ENCODE data around the gene SUPT5H. TPM values are rescaled to one million over a fixed set of nuclear protein-coding genes. Genes with fewer than 3 reads are reported as not detected.

The SUPT5H gene
- total and polyA plus RNA-seq, 2 of the 13 experiments (the other 11 are each of a cell fraction or from before 2014, with no cell fraction given): 48.2 to 51.7 TPM

DNA sequence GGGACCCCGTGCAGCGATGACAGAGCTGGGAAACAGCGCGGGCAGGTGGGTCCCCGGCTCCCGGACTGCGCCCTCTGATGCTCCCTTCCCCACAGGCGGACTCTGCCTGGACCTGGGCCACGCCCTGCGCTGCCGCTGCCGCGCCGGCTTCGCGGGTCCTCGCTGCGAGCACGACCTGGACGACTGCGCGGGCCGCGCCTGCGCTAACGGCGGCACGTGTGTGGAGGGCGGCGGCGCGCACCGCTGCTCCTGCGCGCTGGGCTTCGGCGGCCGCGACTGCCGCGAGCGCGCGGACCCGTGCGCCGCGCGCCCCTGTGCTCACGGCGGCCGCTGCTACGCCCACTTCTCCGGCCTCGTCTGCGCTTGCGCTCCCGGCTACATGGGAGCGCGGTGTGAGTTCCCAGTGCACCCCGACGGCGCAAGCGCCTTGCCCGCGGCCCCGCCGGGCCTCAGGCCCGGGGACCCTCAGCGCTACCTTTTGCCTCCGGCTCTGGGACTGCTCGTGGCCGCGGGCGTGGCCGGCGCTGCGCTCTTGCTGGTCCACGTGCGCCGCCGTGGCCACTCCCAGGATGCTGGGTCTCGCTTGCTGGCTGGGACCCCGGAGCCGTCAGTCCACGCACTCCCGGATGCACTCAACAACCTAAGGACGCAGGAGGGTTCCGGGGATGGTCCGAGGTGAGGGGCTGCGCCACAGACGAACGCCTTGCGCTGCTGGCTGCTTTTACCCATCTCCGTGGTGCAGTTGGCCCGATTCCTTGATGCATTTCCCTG, 61.7 kb downstream of the SUPT5H start (continued):
- TF ChIP-seq ZBTB14 (CRISPR knock-in tag; IDR thresholded peaks at IDR 0.05) (peak; percentile 95), ZNF75D (CRISPR knock-in tag; IDR thresholded peaks at IDR 0.05; ENCODE audit: borderline replicate concordance) (no peak), REPIN1 (CRISPR knock-in tag; IDR thresholded peaks at IDR 0.05; ENCODE audit: borderline replicate concordance, low read depth) (peak; percentile 85), ZNF709 (CRISPR knock-in tag; IDR thresholded peaks at IDR 0.05) (peak; percentile 84; the same call in 1 of the 2 replicates), ZNF562 (CRISPR knock-in tag; IDR thresholded peaks at IDR 0.05; ENCODE audit: borderline replicate concordance) (peak; percentile 92), ZNF546 (CRISPR knock-in tag; conservative IDR thresholded peaks at IDR 0.05) (peak; percentile 91; the same call in 1 of the 2 replicates), ZNF687 (CRISPR knock-in tag; IDR thresholded peaks at IDR 0.05) (peak; percentile 96), ZNF564 (CRISPR knock-in tag; IDR thresholded peaks at IDR 0.05) (peak; percentile 90; the same call in 1 of the 2 replicates), PHF8 (CRISPR knock-in tag; IDR thresholded peaks at IDR 0.05) (peak; percentile 48), ERF (CRISPR knock-in tag; IDR thresholded peaks at IDR 0.05) (peak; percentile 86), RERE (CRISPR knock-in tag; IDR thresholded peaks at IDR 0.05; ENCODE audit: low read depth) (no peak; the same call in 1 of the 2 replicates), ZNF782 (CRISPR knock-in tag; IDR thresholded peaks at IDR 0.05; ENCODE audit: borderline replicate concordance) (peak; percentile 84; the same call in 1 of the 2 replicates), IRF2 (CRISPR knock-in tag; IDR thresholded peaks at IDR 0.05) (no peak; the same call in 1 of the 2 replicates), BCL6 (CRISPR knock-in tag; IDR thresholded peaks at IDR 0.05) (no peak), SNAPC2 (CRISPR knock-in tag; IDR thresholded peaks at IDR 0.05) (peak; percentile 91), ZNF234 (CRISPR knock-in tag; conservative IDR thresholded peaks at IDR 0.05) (peak; percentile 89), ZNF639 (CRISPR knock-in tag; conservative IDR thresholded peaks at IDR 0.05) (peak; percentile 62)
